Body of pancreas (tissue), 4 donors: ENCODE measurements around the gene ORAI1. TPM values are rescaled to one million over a fixed set of nuclear protein-coding genes. Genes with fewer than 3 reads are reported as not detected.
"Not testable (repeated sequence)": the region's sequence is repeated elsewhere in the genome, so short reads cannot be mapped to it uniquely, and the experiment has no call there.

Experiments used
- ATAC-seq: fragments of 150-250 bp; one replicate; pipeline ENCODE4 v1.9.1; 2016
- DNase-seq, 4 donors: peaks; one replicate each; pipeline ENCODE4 v3.0.0-alpha.2; 2019
- H3K27ac ChIP-seq, 4 donors: fragments of 200-600 bp; sonication (generic); 1 replicate in 3 of 4; 2 replicates in 1 of 4; pipeline versions ENCODE4 v1.5.1 to v1.6.1; 2016 to 2019; ENCODE audit warnings: mild to moderate bottlenecking in 1 of 4, mixed read lengths in 1 of 4, moderate library complexity in 1 of 4
- H3K27me3 ChIP-seq, 2 donors: fragments of 200-600 bp; sonication (generic); one replicate each; pipeline ENCODE4 v1.6.0; 2016; ENCODE audit warnings: mild to moderate bottlenecking in 1 of 2
- H3K36me3 ChIP-seq, 2 donors: fragments of 200-600 bp; sonication (generic); replicated peaks in 1 of 2; 2 replicates each; pipeline ENCODE4 v1.5.1; 2016; ENCODE audit warnings: low read depth in 2 of 2; ENCODE audit not compliant: insufficient read depth in 1 of 2
- H3K4me1 ChIP-seq: fragments of 200-600 bp; sonication (generic); one replicate; pipeline ENCODE4 v1.6.0; 2016
- H3K4me3 ChIP-seq, 2 donors: fragments of 200-600 bp; sonication (generic); 1 replicate in 1 of 2; 2 replicates in 1 of 2; pipeline ENCODE4 v1.5.1; 2016 to 2019
- H3K9me3 ChIP-seq, 3 donors: fragments of 200-600 bp; sonication (generic); 1 replicate in 2 of 3; 2 replicates in 1 of 3; pipeline ENCODE4 v1.5.1; 2016
- CTCF ChIP-seq, 7 experiments: fragments of 450-650 bp in 4 of 7; fragments of 200-600 bp in 3 of 7; sonication (generic) in 3 of 7; IDR thresholded peaks; one replicate each; pipeline ENCODE4 v1.5.1; 2016 to 2019; ENCODE audit warnings: antibody characterized with exemption in 7 of 7
- POLR2A ChIP-seq, 3 donors: fragments of 450-650 bp; IDR thresholded peaks; one replicate each; pipeline ENCODE4 v1.6.1; 2016; ENCODE audit warnings: antibody characterized with exemption in 3 of 3, mild to moderate bottlenecking in 2 of 3
- WGBS, 2 donors: methylation state at CpG; one replicate each; pipeline ENCODE4 v1.1.5; 2017; 5-methylcytosine and 5-hydroxymethylcytosine counted together
- intact Hi-C: fragments of 100-400 bp; cut with DNase I; formaldehyde crosslinking; loops from one replicate; pipeline ENCODE4 v1.15.1; 2023
- total RNA-seq, 2 donors: library from RNA; depleted of rRNA; stranded (reverse); fragments of >200 nt; gene quantifications; one replicate each; pipeline ENCODE4 v1.1.0, GENCODE V29; 2016

ORAI1 gene
- total RNA-seq, 2 donors from 2014 or later = 0.66 to 3.9 TPM

GRCh38 chr12:121582583-121583333, 43.6 kb upstream of the ORAI1 start:
- ATAC-seq = no peak
- 42 to 49% methylated on average over 13 of the region's 13 CpGs for WGBS, 2 donors
- intact Hi-C loops = no loop called here
- no peaks in the 10 kb centered on the region for H3K36me3 ChIP-seq
- DNase-seq = no peak
- H3K4me3 ChIP-seq = no peak overlapping the region
- H3K4me1 ChIP-seq = peaks cover 40% of the 10 kb centered on the region
- H3K9me3 ChIP-seq = no peaks in the 10 kb centered on the region
- no peaks in the 10 kb centered on the region for H3K27me3 ChIP-seq
- peak overlapping the region in 2 of 4 donors; percentile 46 to 85 for H3K27ac ChIP-seq
- TF ChIP-seq POLR2A (IDR thresholded peaks at IDR 0.05) = no peak
- no peak for TF ChIP-seq CTCF (IDR thresholded peaks at IDR 0.05)

GRCh38 chr12:121583334-121583661, 43.0 kb upstream of the ORAI1 start:
- WGBS, 2 donors = 71 to 84% methylated on average over 2 of the region's 2 CpGs
- peaks cover 35% of the 10 kb centered on the region for H3K4me1 ChIP-seq
- H3K27ac ChIP-seq, intact Hi-C loops, H3K36me3 ChIP-seq, DNase-seq, H3K4me3 ChIP-seq, ATAC-seq, H3K27me3 ChIP-seq, H3K9me3 ChIP-seq: not testable (repeated sequence)

GRCh38 chr12:121584885-121585284, 41.4 kb upstream of the ORAI1 start:
- H3K27ac ChIP-seq, ATAC-seq, DNase-seq, H3K4me3 ChIP-seq, H3K36me3 ChIP-seq, H3K9me3 ChIP-seq, H3K27me3 ChIP-seq, intact Hi-C loops: not testable (repeated sequence)
- 97 to 98% methylated on average over 6 of the region's 6 CpGs for WGBS, 2 donors
- H3K4me1 ChIP-seq = peaks cover 27% of the 10 kb centered on the region

GRCh38 chr12:121590476-121591143, 35.7 kb upstream of the ORAI1 start:
- 49 to 60% methylated on average over 10 of the region's 10 CpGs for WGBS, 2 donors
- peak; percentile 23 for ATAC-seq
- H3K9me3 ChIP-seq = no peaks in the 10 kb centered on the region
- H3K4me1 ChIP-seq = no peaks in the 10 kb centered on the region
- no peak for DNase-seq
- intact Hi-C loops = no loop called here
- no peak overlapping the region for H3K4me3 ChIP-seq
- no peaks in the 10 kb centered on the region for H3K27me3 ChIP-seq
- peak overlapping the region in 3 of 4 donors; percentile 25 to 77 (median 50) for H3K27ac ChIP-seq
- TF ChIP-seq CTCF (IDR thresholded peaks at IDR 0.05) = no peak
- TF ChIP-seq POLR2A (IDR thresholded peaks at IDR 0.05) = no peak
- no peaks in the 10 kb centered on the region for H3K36me3 ChIP-seq

- Histone ChIP-seq H3K27ac (no peak overlapping the region), H3K4me3 (no peak overlapping the region), H3K27me3 (no peaks in the 10 kb centered on the region), H3K4me1 (no peaks in the 10 kb centered on the region), H3K36me3 (no peaks in the 10 kb centered on the region), H3K9me3 (no peaks in the 10 kb centered on the region)
- no peak for TF ChIP-seq CTCF (IDR thresholded peaks at IDR 0.05)
- TF ChIP-seq POLR2A (IDR thresholded peaks at IDR 0.05) = no peak
- DNase-seq = no peak
- no peak for ATAC-seq
- 82 to 83% methylated on average over 4 of the region's 4 CpGs for WGBS, 2 donors
- intact Hi-C loops = no loop called here
These were observed 34.0 kb upstream of the ORAI1 start for GRCh38 chr12:121592320-121592719.
